ENCODE results near the gene TUBD1. TPM values are rescaled to one million over a fixed set of nuclear protein-coding genes. Genes with fewer than 3 reads are reported as not detected.

Gene TUBD1
- total and polyA plus RNA-seq, 2 donors (not counting 1 experiment from before 2014, with no cell fraction given) = 5.7 to 20.0 TPM

DNA sequence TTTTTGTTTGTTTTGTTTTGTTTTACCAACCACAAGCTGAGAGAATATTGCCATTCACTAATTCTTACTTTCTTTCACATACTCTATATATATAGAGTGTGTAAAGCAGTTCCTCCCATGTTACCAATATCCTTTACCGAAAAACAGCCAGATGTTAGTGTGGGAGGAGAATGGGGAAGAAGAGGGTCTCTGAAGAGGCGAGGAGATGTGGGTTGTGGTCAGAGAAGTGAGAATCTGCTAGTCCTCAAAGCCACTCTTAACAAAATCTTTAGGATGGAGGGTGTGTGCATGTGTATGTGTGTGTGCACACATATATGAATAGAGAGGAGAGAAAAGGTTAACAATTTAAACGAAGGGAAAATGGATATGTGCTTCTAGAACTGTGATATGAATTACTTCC, 80.6 kb downstream of the TUBD1 start:
- Histone ChIP-seq H3K9ac (ENCODE audit: low read length) (no peak overlapping the region), H3K27ac (ENCODE audit: low read length in 2 of 2) (no peak overlapping the region), H3K4me3 (ENCODE audit: control extremely low read depth in 1 of 5, extremely low read depth in 1 of 5, insufficient read depth in 1 of 5, low read depth in 2 of 5, low read length in 4 of 5) (no peak overlapping the region), H3K9me3 (ENCODE audit: control extremely low read depth in 1 of 3, control insufficient read depth in 2 of 3, insufficient read depth in 1 of 3, low read length in 2 of 3) (no peaks in the 10 kb centered on the region), H2AFZ (ENCODE audit: insufficient read depth, low read depth, low read length, poor library complexity, severe bottlenecking) (no peak overlapping the region), H3K36me3 (replicated peaks in 1 of 2; ENCODE audit: control extremely low read depth in 1 of 2, control insufficient read depth in 1 of 2, extremely low read depth in 1 of 2, insufficient read depth in 2 of 2, low read length in 1 of 2) (peaks cover 6 to 24% of the 10 kb centered on the region in 2 experiments), H3K4me1 (ENCODE audit: control insufficient read depth in 2 of 2, insufficient read depth in 2 of 2, low read length in 2 of 2) (no peaks in the 10 kb centered on the region), H3K79me2 (ENCODE audit: control insufficient read depth, insufficient read depth, low read length) (no peaks in the 10 kb centered on the region), H3K4me2 (replicated peaks; ENCODE audit: low read depth, low read length, poor library complexity, severe bottlenecking) (no peak overlapping the region), H4K20me1 (ENCODE audit: control insufficient read depth, insufficient read depth, low read length, poor library complexity, severe bottlenecking) (no peaks in the 10 kb centered on the region), H3K27me3 (replicated peaks in 1 of 4; ENCODE audit: control extremely low read depth in 1 of 4, control insufficient read depth in 3 of 4, insufficient read depth in 4 of 4, low read length in 3 of 4) (no peaks in the 10 kb centered on the region)
- intact Hi-C loops (cut with micrococcal nuclease) = no loop called here
- Mint-ChIP-seq H3K4me1 (no peaks in the 10 kb centered on the region), H3K27me3 (no peaks in the 10 kb centered on the region), H3K9me3 (ENCODE audit: insufficient read depth) (no peaks in the 10 kb centered on the region), H3K4me3 (no peak overlapping the region), H3K27ac (peak overlapping the region; percentile 22)
- TF ChIP-seq CTCF (IDR thresholded peaks at IDR 0.05) (no peak), EZH2 (IDR thresholded peaks at IDR 0.05; ENCODE audit: borderline replicate concordance, insufficient read depth, low read depth, low read length, poor library complexity, severe bottlenecking) (no peak)
- ChIA-PET CTCF (interaction anchor here (1.4 kb wide), 1 partner anchor 59 kb away, joined by 3 read pairs; no protein-coding TSS in a partner anchor), POLR2A (no interaction called here)
- no peak for ATAC-seq (ENCODE audit: low read depth)
- no peak for DNase-seq
- WGBS (ENCODE audit: insufficient coverage) = no CpG with 5 or more reads among the region's 3 CpGs

- Histone ChIP-seq H3K79me2 (ENCODE audit: control insufficient read depth, insufficient read depth, low read length) (no peaks in the 10 kb centered on the region), H3K4me3 (ENCODE audit: control extremely low read depth in 1 of 5, extremely low read depth in 1 of 5, insufficient read depth in 1 of 5, low read depth in 2 of 5, low read length in 4 of 5) (no peak overlapping the region), H3K36me3 (replicated peaks in 1 of 2; ENCODE audit: control extremely low read depth in 1 of 2, control insufficient read depth in 1 of 2, extremely low read depth in 1 of 2, insufficient read depth in 2 of 2, low read length in 1 of 2) (peaks cover 6 to 22% of the 10 kb centered on the region in 2 experiments), H3K27me3 (replicated peaks in 1 of 4; ENCODE audit: control extremely low read depth in 1 of 4, control insufficient read depth in 3 of 4, insufficient read depth in 4 of 4, low read length in 3 of 4) (no peaks in the 10 kb centered on the region), H3K27ac (ENCODE audit: low read length in 2 of 2) (no peak overlapping the region), H3K9ac (ENCODE audit: low read length) (no peak overlapping the region), H3K9me3 (ENCODE audit: control extremely low read depth in 1 of 3, control insufficient read depth in 2 of 3, insufficient read depth in 1 of 3, low read length in 2 of 3) (no peaks in the 10 kb centered on the region), H3K4me1 (ENCODE audit: control insufficient read depth in 2 of 2, insufficient read depth in 2 of 2, low read length in 2 of 2) (no peaks in the 10 kb centered on the region), H4K20me1 (ENCODE audit: control insufficient read depth, insufficient read depth, low read length, poor library complexity, severe bottlenecking) (no peaks in the 10 kb centered on the region), H2AFZ (ENCODE audit: insufficient read depth, low read depth, low read length, poor library complexity, severe bottlenecking) (no peak overlapping the region), H3K4me2 (replicated peaks; ENCODE audit: low read depth, low read length, poor library complexity, severe bottlenecking) (no peak overlapping the region)
- no peaks in the 10 kb centered on the region for H3K9me3 Mint-ChIP-seq (ENCODE audit: insufficient read depth)
- intact Hi-C loops (cut with micrococcal nuclease) = no loop called here
- H3K4me1 Mint-ChIP-seq = no peaks in the 10 kb centered on the region
- WGBS (ENCODE audit: insufficient coverage) = 100% methylated on average over 1 of the region's 1 CpG
- TF ChIP-seq EZH2 (IDR thresholded peaks at IDR 0.05; ENCODE audit: borderline replicate concordance, insufficient read depth, low read depth, low read length, poor library complexity, severe bottlenecking) = no peak
- TF ChIP-seq CTCF (IDR thresholded peaks at IDR 0.05) = no peak
- CTCF ChIA-PET = interaction anchor here (0.6 to 1.4 kb wide), 2 partner anchors 11 to 58 kb away, joined by 3 read pairs; no protein-coding TSS in a partner anchor
- no peak for ATAC-seq (ENCODE audit: low read depth)
- H3K27me3 Mint-ChIP-seq = no peaks in the 10 kb centered on the region
- H3K4me3 Mint-ChIP-seq = no peak overlapping the region
- H3K27ac Mint-ChIP-seq = no peak overlapping the region
- POLR2A ChIA-PET = no interaction called here
- no peak for DNase-seq
Measured at GRCh38 chr17:59811209-59811608, 81.5 kb downstream of the TUBD1 start.
